G401.6 (cell line): ENCODE data around the gene RNF182.
A peak's percentile ranks its signal among the peaks of the same experiment; 100 is the strongest.
"Not testable (repeated sequence)": the region's sequence is repeated elsewhere in the genome, so short reads cannot be mapped to it uniquely, and the experiment has no call there.

Experiments used
- FAIRE-seq: peaks from 2 replicates; lab custom pipeline; 2012; peaks lifted over from hg19 to GRCh38; lab: Jason Lieb, UNC

Gene RNF182, protein sequence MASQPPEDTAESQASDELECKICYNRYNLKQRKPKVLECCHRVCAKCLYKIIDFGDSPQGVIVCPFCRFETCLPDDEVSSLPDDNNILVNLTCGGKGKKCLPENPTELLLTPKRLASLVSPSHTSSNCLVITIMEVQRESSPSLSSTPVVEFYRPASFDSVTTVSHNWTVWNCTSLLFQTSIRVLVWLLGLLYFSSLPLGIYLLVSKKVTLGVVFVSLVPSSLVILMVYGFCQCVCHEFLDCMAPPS

GRCh38 chr6:13924949-13925881 lies at the start of gene RNF182:
Gene RNF182, plus strand, starts transcription at chr6:13924952. Its CDS starts 52,168 bp downstream, at chr6:13977120.
- FAIRE-seq = no peak

- no peak for FAIRE-seq
These were observed 47.7 kb upstream of the RNF182 start for GRCh38 chr6:13877051-13877450.

- not testable (repeated sequence) for FAIRE-seq
These were observed 44.6 kb upstream of the RNF182 start for GRCh38 chr6:13880061-13880663.

GRCh38 chr6:13881621-13882165 lies 43.1 kb upstream of the RNF182 start:
- no peak for FAIRE-seq

DNA sequence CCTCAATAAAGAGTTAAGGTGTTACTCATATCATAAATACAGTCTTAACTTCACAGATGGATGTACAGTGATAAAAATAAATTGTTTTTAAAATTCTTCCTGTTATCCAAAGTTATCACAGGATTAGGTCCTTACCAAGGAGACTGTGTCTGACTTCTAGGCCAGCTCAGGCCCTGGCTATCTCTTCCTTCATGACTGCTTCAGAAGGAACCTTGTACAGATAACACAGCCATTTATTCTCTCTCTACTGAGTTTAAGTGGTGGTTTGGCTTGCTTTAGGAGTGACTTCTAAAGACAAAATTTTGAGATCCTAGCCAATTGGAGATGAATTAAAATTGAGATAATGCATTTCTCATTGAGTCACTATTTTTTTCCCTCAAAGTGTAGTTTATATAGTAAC lies 40.8 kb upstream of the RNF182 start:
- FAIRE-seq = no peak

- FAIRE-seq = no peak
These were observed 40.4 kb upstream of the RNF182 start for GRCh38 chr6:13884397-13884796.

DNA sequence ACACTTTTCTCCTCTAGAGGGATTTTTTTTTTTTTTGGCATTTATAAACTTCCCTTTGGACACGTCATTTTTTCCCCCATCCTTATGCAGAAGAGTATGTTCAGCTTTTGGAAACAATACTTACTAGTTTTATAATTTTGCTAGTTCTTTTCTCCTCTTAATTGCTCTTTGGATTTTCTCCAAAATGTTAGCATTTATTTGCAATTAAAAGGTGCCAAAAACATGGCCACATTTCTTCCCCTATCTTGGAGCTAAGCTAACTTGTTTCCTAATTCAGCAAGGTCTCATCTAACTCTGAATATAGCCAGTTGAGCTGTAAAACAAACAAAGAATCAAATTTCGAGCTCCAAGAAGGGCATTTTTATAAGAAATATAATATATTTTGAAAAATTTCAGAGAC lies 39.2 kb upstream of the RNF182 start:
- FAIRE-seq = no peak

- FAIRE-seq = no peak
These were observed 37.8 kb upstream of the RNF182 start for GRCh38 chr6:13886949-13887348.

GRCh38 chr6:13892017-13892645 lies 32.6 kb upstream of the RNF182 start:
- FAIRE-seq = no peak

DNA sequence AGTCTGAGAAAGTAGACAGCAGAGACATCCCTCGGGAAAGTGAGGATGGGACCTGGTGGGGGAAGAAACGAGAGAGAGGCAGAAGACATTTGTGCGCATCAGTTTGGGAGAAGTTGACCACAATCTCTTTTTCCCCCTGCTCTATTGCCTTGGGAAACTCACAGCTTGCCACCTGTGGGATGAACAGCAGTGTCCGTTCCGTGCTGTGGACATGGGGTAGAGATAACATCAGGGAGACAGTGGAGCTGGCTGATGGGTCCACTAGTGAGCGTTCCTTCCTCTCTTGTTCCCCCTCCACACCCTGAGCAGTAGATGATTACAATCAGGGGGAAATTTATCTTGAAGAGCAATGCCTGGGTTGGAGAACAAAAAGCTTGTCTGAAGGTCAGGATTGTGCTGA lies 21.8 kb upstream of the RNF182 start:
- no peak for FAIRE-seq

DNA sequence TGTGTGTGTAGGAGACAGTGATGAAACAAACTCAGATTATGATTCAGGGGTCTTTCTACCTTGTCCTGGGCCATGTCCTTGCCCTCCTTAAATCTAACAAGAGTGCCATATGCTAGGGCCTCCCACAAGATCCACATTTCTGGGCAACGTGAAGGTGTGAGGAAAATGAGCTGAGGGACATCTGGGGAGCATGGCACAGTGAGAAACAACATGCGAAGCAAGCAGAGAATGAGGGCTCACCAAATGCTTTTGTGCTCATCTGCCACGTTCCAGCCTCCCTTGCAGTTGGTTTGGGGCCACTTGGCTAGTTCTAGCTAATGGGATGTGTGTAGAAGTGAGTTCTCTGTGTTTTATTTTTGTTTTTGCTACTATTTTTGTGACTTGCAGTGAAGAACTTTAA lies 21.4 kb upstream of the RNF182 start:
- no peak for FAIRE-seq

DNA sequence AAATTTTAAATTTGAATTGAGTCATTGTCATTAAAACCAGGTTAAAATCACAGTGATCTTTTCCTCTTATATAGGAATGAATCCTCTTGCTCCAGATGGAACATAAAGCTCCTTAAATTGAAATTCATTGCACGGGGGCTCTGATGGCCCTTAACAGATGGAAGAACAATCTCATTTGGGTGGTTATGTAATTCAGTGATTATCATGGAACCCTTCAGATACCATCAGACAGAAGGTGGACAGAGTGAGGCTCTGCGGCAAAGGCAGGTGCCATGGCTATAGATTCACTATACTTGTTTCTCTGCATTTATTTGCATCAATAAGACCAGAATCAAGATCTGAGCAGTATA lies 17.8 kb upstream of the RNF182 start:
- FAIRE-seq = no peak

DNA sequence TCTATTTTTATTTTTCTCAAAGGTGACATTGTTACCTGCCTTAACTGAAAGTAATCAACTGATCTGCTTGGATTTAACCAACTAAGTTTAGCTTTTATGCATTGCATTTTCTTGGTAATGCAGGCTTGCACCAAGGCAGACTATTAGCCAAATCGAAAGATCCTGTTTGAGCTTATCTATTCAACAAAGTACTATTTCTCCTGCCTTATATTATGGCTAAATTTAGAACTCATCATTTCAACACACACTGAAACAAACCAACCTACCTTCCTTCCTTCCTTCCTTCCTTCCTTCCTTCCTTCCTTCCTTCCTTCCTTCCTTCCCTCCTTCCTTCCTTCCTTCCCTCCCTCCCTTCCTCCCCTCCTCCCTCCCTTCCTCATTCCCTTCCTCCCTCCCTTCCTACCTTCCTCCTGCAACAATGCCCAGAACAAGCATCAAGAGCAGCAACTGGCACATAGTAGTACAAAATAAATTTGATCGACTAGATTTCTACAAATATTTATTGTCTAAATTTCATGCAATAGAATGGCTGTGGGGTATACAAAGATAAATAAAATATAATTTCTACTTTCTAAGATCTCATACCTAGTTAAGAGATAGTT lies 17.0 kb upstream of the RNF182 start:
- no peak for FAIRE-seq

DNA sequence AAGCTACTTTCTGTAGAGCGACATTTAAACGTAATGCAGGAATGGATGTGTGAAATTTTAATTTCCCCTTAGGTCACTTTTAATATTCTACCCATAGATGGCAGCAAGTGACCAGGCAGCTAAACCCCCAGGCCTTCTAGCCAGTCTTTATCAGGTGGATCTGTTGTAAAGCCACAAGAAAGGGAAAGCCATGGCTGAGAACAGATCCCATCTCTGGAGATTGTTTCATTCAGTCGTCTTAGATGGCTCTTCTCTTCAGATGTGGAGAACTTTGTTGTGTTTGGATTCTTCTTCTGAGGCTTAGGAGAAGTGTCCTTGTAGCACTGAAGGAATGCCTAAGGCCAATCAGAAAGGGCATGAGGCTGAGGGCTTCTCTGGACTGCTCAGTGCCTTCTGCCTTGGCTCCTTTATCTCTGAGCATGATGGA lies 15.8 kb upstream of the RNF182 start:
- peak; percentile 93 for FAIRE-seq

DNA sequence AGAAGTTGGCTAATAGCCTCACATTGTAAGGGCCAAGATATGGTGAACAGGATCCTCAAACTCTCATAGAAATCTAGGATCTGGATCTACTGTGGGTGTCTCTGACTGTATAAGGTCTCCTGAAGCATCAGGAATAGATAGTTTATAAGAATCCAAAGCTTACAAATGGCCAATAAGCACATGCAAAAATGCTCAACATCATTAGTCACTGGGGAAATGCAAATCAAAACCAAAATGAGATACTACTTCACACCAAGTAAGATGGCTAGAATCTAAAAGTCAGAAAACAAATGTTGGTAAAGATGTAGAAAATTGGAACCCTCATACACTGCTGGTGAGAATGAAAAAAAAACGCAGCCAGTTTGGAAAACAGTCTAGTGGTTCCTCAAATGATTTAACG lies 14.3 kb upstream of the RNF182 start:
- FAIRE-seq = no peak

DNA sequence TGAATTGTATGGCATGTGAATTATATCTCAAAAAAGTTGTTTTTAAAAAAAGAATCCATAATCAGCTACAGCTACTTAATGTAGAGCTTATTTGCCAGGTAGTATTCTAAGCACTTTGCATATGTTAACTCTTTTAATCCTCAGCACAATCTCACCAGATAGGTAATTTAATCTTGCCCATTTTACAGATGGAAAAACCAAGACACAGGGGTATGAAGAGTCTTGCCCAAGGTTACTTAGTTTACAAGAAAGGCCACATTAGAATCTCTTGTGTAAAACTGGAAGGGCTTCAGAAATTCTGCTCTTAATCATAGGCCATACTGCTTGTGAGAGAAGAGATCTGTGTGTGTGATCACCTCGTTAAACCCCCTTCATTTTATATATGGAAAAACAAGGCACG lies 13.4 kb upstream of the RNF182 start:
- no peak for FAIRE-seq

DNA sequence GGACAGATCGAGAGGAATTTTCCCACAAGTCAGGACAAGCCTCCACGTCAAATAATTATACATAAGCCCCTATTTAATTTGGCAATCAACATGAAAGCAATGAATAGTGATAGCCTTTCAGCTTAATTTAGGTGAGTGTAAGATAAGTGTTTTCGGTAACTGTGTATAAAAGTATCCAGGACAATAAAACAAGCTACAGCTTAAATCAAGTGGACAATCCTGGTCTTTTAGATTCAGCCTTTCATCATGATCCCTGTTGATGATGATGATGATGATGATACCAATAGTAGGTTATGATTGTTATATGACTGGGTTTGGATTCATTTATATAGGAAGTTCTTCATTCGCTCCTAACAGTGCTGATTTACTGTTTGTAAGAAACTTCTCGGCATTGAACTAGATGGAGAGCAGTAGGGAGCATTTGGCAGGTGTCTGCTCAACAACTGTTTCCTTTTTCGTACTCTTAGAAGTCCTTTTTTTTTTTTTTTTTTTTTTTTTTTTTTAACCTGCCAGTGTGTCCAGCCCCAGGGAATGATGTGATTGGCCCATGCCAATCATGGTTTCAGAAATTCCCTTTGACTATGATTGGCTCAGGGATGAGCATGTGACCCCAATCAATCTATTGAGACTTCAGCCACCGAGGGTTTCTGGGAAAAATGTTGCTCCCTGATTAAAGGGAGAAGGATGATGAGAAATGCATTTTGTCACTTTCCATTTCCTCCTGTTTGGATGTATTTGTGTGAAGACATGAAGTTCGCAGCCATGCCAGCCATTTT lies 11.3 kb upstream of the RNF182 start:
- no peak for FAIRE-seq

- FAIRE-seq = no peak
These were observed 10.4 kb upstream of the RNF182 start for GRCh38 chr6:13914351-13914750.

GRCh38 chr6:13915561-13916229 lies 9.1 kb upstream of the RNF182 start:
- no peak for FAIRE-seq

GRCh38 chr6:13916230-13916944 lies 8.4 kb upstream of the RNF182 start:
- FAIRE-seq = no peak
